Measurements from ENCODE around the gene PXT1.
A peak's percentile ranks its signal among the peaks of the same experiment; 100 is the strongest.
"Not testable (repeated sequence)": the region's sequence is repeated elsewhere in the genome, so short reads cannot be mapped to it uniquely, and the experiment has no call there.

PXT1 gene

DNA sequence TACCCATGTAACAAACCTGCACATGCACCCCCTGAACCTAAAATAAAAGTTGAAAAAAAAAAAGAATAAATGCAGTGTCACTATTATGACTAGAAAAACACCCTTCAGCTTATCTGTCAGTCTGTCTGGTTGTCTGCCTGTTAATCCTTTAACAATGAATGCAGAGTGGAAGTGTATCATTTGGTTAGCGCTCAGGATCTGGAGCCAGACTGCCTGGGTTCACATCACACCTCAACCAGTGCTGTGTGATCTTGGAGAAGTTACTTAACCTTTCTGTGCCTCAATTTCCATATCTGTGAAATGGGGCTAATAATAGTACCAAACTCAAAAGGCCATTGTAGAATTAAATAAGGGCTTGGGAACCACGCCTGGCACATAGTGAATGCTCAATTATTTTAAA, 72.0 kb downstream of the PXT1 start:
- TF ChIP-seq, protein P1, sequence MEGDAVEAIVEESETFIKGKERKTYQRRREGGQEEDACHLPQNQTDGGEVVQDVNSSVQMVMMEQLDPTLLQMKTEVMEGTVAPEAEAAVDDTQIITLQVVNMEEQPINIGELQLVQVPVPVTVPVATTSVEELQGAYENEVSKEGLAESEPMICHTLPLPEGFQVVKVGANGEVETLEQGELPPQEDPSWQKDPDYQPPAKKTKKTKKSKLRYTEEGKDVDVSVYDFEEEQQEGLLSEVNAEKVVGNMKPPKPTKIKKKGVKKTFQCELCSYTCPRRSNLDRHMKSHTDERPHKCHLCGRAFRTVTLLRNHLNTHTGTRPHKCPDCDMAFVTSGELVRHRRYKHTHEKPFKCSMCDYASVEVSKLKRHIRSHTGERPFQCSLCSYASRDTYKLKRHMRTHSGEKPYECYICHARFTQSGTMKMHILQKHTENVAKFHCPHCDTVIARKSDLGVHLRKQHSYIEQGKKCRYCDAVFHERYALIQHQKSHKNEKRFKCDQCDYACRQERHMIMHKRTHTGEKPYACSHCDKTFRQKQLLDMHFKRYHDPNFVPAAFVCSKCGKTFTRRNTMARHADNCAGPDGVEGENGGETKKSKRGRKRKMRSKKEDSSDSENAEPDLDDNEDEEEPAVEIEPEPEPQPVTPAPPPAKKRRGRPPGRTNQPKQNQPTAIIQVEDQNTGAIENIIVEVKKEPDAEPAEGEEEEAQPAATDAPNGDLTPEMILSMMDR (IDR thresholded peaks at IDR 0.05), result no peak
- no peaks in the 10 kb centered on the region for H3K9me3 Mint-ChIP-seq
- peak overlapping the region; percentile 48 for H3K27ac Mint-ChIP-seq
- no peaks in the 10 kb centered on the region for H3K36me3 Mint-ChIP-seq (ENCODE audit: low read depth)
- peaks cover 22% of the 10 kb centered on the region for H3K4me1 Mint-ChIP-seq
- H3K27me3 Mint-ChIP-seq (ENCODE audit: low read depth, poor library complexity), result peaks cover 25% of the 10 kb centered on the region
- H3K4me3 Mint-ChIP-seq, result no peak overlapping the region
- DNase-seq, result no peak

DNA sequence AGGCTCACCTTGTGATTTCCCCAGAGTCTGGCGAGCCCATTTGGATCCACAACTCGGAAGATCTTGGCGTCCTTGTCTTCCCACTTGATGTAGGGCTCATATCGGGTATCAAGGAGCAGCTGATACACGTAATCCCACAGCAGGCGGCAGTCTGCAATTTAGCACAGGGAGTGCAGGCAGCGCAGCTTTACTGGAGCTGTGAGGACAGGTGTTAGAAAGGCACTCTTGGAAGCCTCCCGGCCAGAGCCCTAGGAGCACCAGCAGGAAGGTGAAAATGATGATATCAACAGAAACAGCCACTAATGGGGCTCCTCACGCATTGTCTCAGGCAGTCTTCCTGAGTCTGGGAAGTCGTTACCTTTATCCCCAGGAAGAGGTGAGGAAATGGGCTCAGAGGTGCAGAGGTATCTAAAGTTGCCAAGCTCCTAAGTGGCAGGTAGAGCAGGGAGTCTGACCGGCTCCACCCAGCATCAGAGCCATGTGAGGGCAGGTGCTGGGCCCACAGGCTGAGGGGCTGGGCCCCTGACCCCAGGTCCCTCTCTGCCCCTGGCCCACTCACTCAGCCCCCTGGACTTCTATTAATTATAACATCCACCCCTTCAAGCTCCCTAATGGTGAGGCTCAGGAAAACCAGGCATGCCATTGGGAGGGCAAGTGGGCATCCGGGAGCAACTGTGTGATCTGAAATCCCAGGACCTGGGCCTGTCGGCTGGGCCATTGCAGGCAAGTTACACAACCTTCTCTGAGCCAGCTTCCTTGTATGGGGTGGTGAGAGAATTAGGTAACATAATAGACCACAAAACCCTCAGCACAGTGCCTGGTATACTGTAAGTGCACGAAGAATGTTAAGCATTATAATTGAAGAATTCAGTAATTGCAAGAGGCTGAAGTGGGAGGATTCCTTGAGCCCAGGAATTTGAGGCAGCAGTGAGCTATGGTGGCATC, 73.5 kb downstream of the PXT1 start:
- peaks cover 22% of the 10 kb centered on the region for H3K4me1 Mint-ChIP-seq
- H3K9me3 Mint-ChIP-seq, result no peaks in the 10 kb centered on the region
- peaks cover 25% of the 10 kb centered on the region for H3K27me3 Mint-ChIP-seq (ENCODE audit: low read depth, poor library complexity)
- no peak overlapping the region for H3K27ac Mint-ChIP-seq
- TF ChIP-seq, protein P1 (IDR thresholded peaks at IDR 0.05), result no peak
- no peak overlapping the region for H3K4me3 Mint-ChIP-seq
- DNase-seq, result no peak
- no peaks in the 10 kb centered on the region for H3K36me3 Mint-ChIP-seq (ENCODE audit: low read depth)

DNA sequence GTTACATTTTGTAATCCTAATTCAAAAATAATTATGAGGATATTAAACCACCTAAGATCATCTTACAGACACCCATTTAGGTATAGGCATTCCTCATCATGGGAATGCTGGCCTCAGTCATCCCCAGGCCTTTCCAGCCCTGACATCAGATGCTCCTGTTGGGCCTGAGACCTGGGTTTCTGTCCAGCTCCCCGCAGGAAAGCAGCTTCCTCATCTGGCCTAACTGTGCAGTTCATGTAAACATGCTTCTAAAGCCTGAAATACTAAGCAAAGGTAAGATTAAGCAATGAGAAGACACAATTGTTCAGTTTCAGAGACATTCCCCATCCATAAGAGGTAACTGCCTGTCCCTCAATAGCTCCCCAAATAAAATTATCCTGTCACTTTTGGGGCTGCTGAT, 74.2 kb downstream of the PXT1 start:
- Mint-ChIP-seq H3K9me3 (no peaks in the 10 kb centered on the region), H3K4me3 (no peak overlapping the region), H3K27ac (no peak overlapping the region), H3K4me1 (peaks cover 22% of the 10 kb centered on the region), H3K27me3 (ENCODE audit: low read depth, poor library complexity) (peaks cover 18% of the 10 kb centered on the region), H3K36me3 (ENCODE audit: low read depth) (no peaks in the 10 kb centered on the region)
- TF ChIP-seq, protein P1 (IDR thresholded peaks at IDR 0.05), result no peak
- DNase-seq, result no peak

GRCh38 chr6:36367743-36368142, 74.9 kb downstream of the PXT1 start:
- H3K27me3 Mint-ChIP-seq (ENCODE audit: low read depth, poor library complexity), result peaks cover 17% of the 10 kb centered on the region
- no peaks in the 10 kb centered on the region for H3K36me3 Mint-ChIP-seq (ENCODE audit: low read depth)
- H3K4me3 Mint-ChIP-seq, result no peak overlapping the region

DNA sequence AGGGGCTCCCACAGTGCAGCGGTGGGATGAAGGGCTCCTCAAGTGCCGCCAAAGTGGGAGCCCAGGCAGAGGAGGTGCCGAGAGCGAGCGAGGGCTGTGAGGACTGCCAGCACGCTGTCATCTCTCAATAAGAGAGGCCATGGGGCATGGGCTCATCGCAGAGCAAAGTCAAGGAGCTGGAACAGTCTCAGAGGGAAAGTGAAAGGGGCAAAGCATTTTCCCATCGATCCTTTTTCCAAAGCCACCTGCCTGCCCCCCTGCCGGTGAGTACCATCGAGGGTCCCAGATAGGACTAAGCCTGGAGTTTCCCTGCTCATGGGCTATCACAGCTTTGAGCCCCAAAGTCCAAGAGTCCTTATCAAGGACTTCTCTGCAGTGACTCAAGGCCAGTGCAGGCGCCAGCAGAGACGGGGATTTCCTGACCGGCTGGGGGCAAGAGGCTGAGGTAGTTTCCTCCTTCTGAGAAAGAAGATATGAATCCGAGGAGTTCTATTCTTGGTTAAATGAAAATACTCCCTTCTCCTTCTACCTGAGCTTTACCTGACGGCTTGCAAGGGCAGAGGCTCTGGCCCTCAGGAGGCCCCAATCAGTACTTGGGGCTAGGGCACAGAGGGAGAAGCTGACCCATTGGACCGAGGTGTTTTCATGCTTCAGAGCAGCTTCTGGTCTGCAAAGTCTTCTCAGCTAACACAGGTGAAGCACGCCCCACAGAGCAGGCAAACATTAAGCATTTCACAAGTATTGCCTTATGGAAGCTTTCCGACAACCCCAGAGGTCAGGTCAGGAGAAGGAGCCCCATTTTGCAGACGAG, 77.8 kb downstream of the PXT1 start:
- TF ChIP-seq, protein P1 (IDR thresholded peaks at IDR 0.05), result no peak
- H3K4me3 Mint-ChIP-seq, result no peak overlapping the region
- no peaks in the 10 kb centered on the region for H3K36me3 Mint-ChIP-seq (ENCODE audit: low read depth)
- peaks cover 6% of the 10 kb centered on the region for H3K4me1 Mint-ChIP-seq
- no peak for DNase-seq
- no peak overlapping the region for H3K27ac Mint-ChIP-seq
- H3K9me3 Mint-ChIP-seq, result no peaks in the 10 kb centered on the region
- H3K27me3 Mint-ChIP-seq (ENCODE audit: low read depth, poor library complexity), result peaks cover 28% of the 10 kb centered on the region

More at GRCh38 chr6:36367743-36368142, 74.9 kb downstream of the PXT1 start:
- peaks cover 17% of the 10 kb centered on the region for H3K4me1 Mint-ChIP-seq
- TF ChIP-seq, protein P1 (IDR thresholded peaks at IDR 0.05), result no peak
- DNase-seq, result no peak
- no peak overlapping the region for H3K27ac Mint-ChIP-seq
- no peaks in the 10 kb centered on the region for H3K9me3 Mint-ChIP-seq

DNA sequence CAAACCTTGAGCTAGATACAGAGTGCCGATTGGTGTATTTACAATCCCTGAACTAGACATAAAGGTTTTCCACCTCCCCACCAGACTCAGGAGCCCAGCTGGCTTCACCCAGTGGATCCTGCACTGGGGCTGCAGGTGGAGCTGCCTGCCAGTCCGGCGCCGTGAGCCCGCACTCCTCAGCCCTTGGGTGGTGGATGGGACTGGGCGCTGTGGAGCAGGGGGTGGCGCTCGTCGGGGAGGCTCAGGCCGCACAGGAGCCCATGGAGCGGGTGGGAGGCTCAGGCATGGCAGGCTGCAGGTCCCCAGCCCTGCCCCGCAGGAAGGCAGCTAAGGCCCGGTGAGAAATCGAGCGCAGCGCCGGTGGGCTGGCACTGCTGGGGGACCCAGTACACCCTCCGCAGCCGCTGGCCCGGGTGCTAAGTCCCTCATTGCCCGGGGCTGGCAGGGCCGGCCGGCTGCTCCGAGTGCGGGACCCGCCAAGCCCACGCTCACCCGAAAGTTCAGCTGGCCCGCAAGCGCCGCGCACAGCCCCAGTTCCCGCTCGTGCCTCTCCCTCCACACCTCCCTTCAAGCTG, 78.5 kb downstream of the PXT1 start:
- not testable (repeated sequence) for H3K4me1 Mint-ChIP-seq; H3K9me3 Mint-ChIP-seq; DNase-seq; H3K27ac Mint-ChIP-seq; H3K36me3 Mint-ChIP-seq (ENCODE audit: low read depth); H3K4me3 Mint-ChIP-seq
- peaks cover 28% of the 10 kb centered on the region for H3K27me3 Mint-ChIP-seq (ENCODE audit: low read depth, poor library complexity)

DNA sequence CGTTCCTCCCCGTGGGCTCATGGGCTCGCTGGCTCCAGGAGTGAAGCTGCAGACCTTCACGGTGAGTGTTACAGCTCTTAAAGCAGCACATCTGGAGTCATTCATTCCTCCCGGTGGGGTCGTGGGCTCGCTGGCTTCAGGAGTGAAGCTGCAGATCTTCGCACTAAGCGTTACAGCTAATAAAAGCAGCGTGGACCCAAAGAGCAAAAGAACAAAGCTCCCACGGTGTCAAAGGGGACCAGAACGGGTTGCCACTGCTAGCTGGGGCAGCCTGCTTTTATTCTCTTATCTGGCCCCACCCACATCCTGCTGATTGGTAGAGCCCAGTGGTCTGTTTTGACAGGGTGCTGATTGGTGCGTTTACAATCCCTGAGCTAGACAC, 79.3 kb downstream of the PXT1 start:
- H3K27me3 Mint-ChIP-seq (ENCODE audit: low read depth, poor library complexity), result peaks cover 28% of the 10 kb centered on the region
- DNase-seq; H3K4me1 Mint-ChIP-seq; H3K4me3 Mint-ChIP-seq; H3K36me3 Mint-ChIP-seq (ENCODE audit: low read depth); H3K27ac Mint-ChIP-seq; H3K9me3 Mint-ChIP-seq: not testable (repeated sequence)
